Measurements from ENCODE around the gene TUBB8.

DNA sequence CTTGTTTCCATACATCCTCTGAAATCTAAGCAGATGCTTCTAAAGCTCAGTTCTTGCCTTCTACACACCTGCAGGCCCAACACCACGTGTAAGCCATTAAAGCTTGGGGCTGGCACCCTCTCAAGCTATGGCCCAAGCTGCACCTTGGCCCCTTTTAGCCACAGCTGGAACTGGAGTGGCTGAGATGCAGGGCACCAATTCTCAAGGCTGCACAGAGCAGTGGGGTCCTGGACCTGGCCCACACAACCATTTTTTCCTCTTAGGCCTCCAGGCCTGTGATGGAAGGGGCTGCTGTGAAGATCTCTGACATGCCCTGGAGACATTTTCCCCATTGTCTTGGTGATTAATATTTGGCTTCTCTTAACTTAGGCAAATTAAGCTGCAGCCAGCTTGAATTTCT is 47.4 kb upstream of the TUBB8 start:
- TF ChIP-seq, protein P1, sequence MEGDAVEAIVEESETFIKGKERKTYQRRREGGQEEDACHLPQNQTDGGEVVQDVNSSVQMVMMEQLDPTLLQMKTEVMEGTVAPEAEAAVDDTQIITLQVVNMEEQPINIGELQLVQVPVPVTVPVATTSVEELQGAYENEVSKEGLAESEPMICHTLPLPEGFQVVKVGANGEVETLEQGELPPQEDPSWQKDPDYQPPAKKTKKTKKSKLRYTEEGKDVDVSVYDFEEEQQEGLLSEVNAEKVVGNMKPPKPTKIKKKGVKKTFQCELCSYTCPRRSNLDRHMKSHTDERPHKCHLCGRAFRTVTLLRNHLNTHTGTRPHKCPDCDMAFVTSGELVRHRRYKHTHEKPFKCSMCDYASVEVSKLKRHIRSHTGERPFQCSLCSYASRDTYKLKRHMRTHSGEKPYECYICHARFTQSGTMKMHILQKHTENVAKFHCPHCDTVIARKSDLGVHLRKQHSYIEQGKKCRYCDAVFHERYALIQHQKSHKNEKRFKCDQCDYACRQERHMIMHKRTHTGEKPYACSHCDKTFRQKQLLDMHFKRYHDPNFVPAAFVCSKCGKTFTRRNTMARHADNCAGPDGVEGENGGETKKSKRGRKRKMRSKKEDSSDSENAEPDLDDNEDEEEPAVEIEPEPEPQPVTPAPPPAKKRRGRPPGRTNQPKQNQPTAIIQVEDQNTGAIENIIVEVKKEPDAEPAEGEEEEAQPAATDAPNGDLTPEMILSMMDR (conservative IDR thresholded peaks at IDR 0.05 in 1 of 2, IDR thresholded peaks at IDR 0.05 in 1 of 2; ENCODE audit: extremely low read depth in 1 of 2, insufficient read depth in 1 of 2, low read depth in 1 of 2, low read length in 2 of 2), result no peak
- no peak for TF ChIP-seq EZH2 (IDR thresholded peaks at IDR 0.05; ENCODE audit: borderline replicate concordance, low read length)
